NB4 (cell line): ENCODE results near the gene ARL2BP.

Experiments used
- DNase-seq: peaks from one replicate; pipeline ENCODE4 v3.0.0; 2010; ENCODE audit warnings: low read depth
- H3K4me3 ChIP-seq: one replicate; pipeline ENCODE4 v1.5.1; 2011; ENCODE audit warnings: mild to moderate bottlenecking, low read depth, low read length, moderate library complexity
- MAX ChIP-seq: IDR thresholded peaks from 2 replicates; pipeline ENCODE4 v1.6.1; 2011; ENCODE audit warnings: low read depth, low read length
- POLR2A ChIP-seq: IDR thresholded peaks from 2 replicates; pipeline ENCODE4 v1.6.1; 2011; ENCODE audit warnings: mild to moderate bottlenecking; ENCODE audit not compliant: insufficient read length; ENCODE audit errors: extremely low read depth

ARL2BP gene

GRCh38 chr16:57301126-57301817 lies 56.2 kb downstream of the ARL2BP start:
- H3K4me3 ChIP-seq: no peak overlapping the region
- no peak for DNase-seq

More at GRCh38 chr16:57301126-57301817, 56.2 kb downstream of the ARL2BP start:
- TF ChIP-seq MAX (no peak), POLR2A (no peak)
